Activated CD4-positive, alpha-beta T cell treated with anti-CD3 and anti-CD28 coated beads, Interleukin-10, Interleukin-2, amounts not matched to agents 100 ng/mL and 50 ng/mL, durations not matched to agents 16 hours and 8 hours (primary cell): ENCODE measurements around the gene ZNF385B.
"Not testable (repeated sequence)": the region's sequence is repeated elsewhere in the genome, so short reads cannot be mapped to it uniquely, and the experiment has no call there.

Experiments used
- DNase-seq: peaks from one replicate; pipeline ENCODE4 v3.0.0-alpha.2; 2020

The ZNF385B gene

GRCh38 chr2:179671043-179671981 is 190.1 kb downstream of the ZNF385B start:
- DNase-seq = no peak

GRCh38 chr2:179669196-179669595 is 192.2 kb downstream of the ZNF385B start:
- no peak for DNase-seq

GRCh38 chr2:179664972-179665812 is 196.2 kb downstream of the ZNF385B start:
- DNase-seq = no peak

- DNase-seq = no peak
Observed at GRCh38 chr2:179661986-179662385, 199.4 kb downstream of the ZNF385B start.

- DNase-seq = no peak
Observed at GRCh38 chr2:179657068-179657595, 204.3 kb downstream of the ZNF385B start.

- DNase-seq = no peak
Observed at GRCh38 chr2:179655627-179656026, 205.8 kb downstream of the ZNF385B start.

GRCh38 chr2:179654806-179655205 is 206.6 kb downstream of the ZNF385B start:
- DNase-seq = no peak

GRCh38 chr2:179652296-179652695 is 209.1 kb downstream of the ZNF385B start:
- DNase-seq = no peak

- no peak for DNase-seq
Observed at GRCh38 chr2:179650420-179650819, 211.0 kb downstream of the ZNF385B start.

- no peak for DNase-seq
Observed at GRCh38 chr2:179646862-179647587, 214.4 kb downstream of the ZNF385B start.

GRCh38 chr2:179646173-179646769 is 215.1 kb downstream of the ZNF385B start:
- DNase-seq = no peak

GRCh38 chr2:179645047-179645446 is 216.4 kb downstream of the ZNF385B start:
- DNase-seq = no peak

GRCh38 chr2:179642462-179642861 is 218.9 kb downstream of the ZNF385B start:
- no peak for DNase-seq

GRCh38 chr2:179636995-179637394 is 224.4 kb downstream of the ZNF385B start:
- DNase-seq = no peak

- DNase-seq = no peak
Observed at GRCh38 chr2:179636100-179636980, 225.1 kb downstream of the ZNF385B start.

GRCh38 chr2:179631769-179632385 is 229.5 kb downstream of the ZNF385B start:
- DNase-seq = not testable (repeated sequence)

GRCh38 chr2:179629776-179630175 is 231.6 kb downstream of the ZNF385B start:
- not testable (repeated sequence) for DNase-seq

GRCh38 chr2:179626261-179626660 is 235.2 kb downstream of the ZNF385B start:
- no peak for DNase-seq

GRCh38 chr2:179622635-179623300 is 238.6 kb downstream of the ZNF385B start:
- no peak for DNase-seq

GRCh38 chr2:179622112-179622511 is 239.3 kb downstream of the ZNF385B start:
- no peak for DNase-seq
